Muscle layer of colon (tissue), 2 donors: ENCODE measurements around the gene GAP43.
A peak's percentile ranks its signal among the peaks of the same experiment; 100 is the strongest.

Experiments
- H3K27ac ChIP-seq: one replicate; pipeline ENCODE4 v1.7.0; 2013; ENCODE audit warnings: low read depth, mild to moderate bottlenecking, low read length, moderate library complexity
- H3K27me3 ChIP-seq, 2 donors: one replicate each; pipeline ENCODE4 v1.7.0; 2013; ENCODE audit warnings: low read length in 2 of 2, mild to moderate bottlenecking in 2 of 2; ENCODE audit not compliant: insufficient read depth in 2 of 2, control insufficient read depth in 1 of 2
- H3K36me3 ChIP-seq: one replicate; pipeline ENCODE4 v1.7.0; 2013; ENCODE audit warnings: mild to moderate bottlenecking, low read length; ENCODE audit not compliant: insufficient read depth
- H3K4me1 ChIP-seq: one replicate; pipeline ENCODE4 v1.7.0; 2013; ENCODE audit warnings: mild to moderate bottlenecking, low read length; ENCODE audit not compliant: insufficient read depth
- H3K4me3 ChIP-seq, 2 donors: one replicate each; pipeline ENCODE4 v1.7.0; 2013; ENCODE audit warnings: low read length in 2 of 2, low read depth in 1 of 2, mild to moderate bottlenecking in 1 of 2, moderate library complexity in 1 of 2
- H3K9ac ChIP-seq: one replicate; pipeline ENCODE4 v1.7.0; 2013; ENCODE audit warnings: low read length
- H3K9me3 ChIP-seq: one replicate; pipeline ENCODE4 v1.7.0; 2013; ENCODE audit warnings: mild to moderate bottlenecking, low read length
- donor health status: abdominal sarcoma.
- donor health status: Adenocarcinoma of cecum.

The GAP43 gene, protein sequence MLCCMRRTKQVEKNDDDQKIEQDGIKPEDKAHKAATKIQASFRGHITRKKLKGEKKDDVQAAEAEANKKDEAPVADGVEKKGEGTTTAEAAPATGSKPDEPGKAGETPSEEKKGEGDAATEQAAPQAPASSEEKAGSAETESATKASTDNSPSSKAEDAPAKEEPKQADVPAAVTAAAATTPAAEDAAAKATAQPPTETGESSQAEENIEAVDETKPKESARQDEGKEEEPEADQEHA

DNA sequence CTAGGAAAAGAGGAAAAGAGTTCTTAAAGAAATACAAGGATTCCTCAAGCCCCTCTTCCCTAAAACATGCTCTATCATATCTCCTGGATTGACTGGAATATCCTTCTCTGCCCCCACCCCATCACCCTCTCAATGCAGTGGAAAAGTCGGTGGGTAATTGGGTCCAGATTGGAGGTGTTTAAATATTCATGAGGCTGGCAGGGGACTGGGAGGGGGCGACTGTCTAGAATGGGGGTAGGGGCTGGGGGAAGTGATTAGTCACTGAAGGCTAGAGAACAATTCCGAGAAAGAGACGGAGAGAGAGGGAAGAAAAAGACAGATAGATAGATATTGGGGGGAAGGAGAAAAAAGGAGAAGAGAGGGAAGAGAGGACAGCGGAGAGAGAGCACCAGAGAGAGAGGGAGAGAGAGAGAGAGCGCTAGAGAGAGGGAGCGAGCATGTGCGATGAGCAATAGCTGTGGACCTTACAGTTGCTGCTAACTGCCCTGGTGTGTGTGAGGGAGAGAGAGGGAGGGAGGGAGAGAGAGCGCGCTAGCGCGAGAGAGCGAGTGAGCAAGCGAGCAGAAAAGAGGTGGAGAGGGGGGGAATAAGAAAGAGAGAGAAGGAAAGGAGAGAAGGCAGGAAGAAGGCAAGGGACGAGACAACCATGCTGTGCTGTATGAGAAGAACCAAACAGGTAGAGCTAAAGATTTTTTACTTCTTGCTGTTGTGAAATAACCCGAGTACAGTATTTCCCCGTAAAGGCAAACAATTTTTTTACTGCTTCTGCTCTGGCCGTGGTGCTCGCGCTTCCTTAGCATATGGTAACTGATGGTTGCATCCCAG is at the start of gene GAP43:
Gene GAP43, plus strand, starts transcription at position 467 of the 825 bp plus-strand sequence. Its CDS starts 180 bp downstream, at position 647.
- no peak within 1 kb of the TSS for H3K27ac ChIP-seq
- peaks cover 4% of the 10 kb centered on the region for H3K4me1 ChIP-seq
- no peak within 1 kb of the TSS for H3K9ac ChIP-seq
- H3K9me3 ChIP-seq = no peaks in the 10 kb centered on the region
- H3K27me3 ChIP-seq = peaks cover 0 to 19% of the 10 kb centered on the region in 2 donors
- H3K4me3 ChIP-seq = peak within 1 kb of the TSS in 1 of 2 donors; percentile 32
- H3K36me3 ChIP-seq = no peaks in the 10 kb centered on the region

DNA sequence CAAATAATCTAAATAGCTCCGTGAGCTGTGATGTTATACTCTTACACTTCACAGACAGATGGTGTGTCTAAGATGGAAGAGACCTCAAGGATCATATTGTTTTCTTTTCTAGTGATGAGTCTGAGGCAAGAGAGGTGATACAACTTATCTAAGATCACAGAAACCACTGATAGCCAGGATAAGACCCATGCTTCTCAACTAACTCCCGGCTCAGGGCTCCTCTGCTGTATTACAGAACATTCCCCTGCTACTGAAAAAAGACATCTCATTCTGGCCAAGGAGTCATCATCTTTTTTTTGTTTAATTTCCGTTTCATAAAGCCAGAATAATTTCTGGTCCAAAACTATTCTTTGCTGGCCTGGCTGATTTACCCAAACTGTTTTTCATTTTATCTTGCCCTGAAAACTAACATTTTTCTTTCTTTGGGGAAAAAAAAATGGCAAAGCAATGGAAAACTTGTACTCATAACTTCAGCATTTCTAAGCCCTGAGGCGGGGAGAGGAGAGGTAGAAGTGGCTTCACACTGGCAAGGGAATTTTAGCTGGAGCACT is 46.9 kb upstream of the GAP43 start:
- H3K27ac ChIP-seq = no peak overlapping the region

DNA sequence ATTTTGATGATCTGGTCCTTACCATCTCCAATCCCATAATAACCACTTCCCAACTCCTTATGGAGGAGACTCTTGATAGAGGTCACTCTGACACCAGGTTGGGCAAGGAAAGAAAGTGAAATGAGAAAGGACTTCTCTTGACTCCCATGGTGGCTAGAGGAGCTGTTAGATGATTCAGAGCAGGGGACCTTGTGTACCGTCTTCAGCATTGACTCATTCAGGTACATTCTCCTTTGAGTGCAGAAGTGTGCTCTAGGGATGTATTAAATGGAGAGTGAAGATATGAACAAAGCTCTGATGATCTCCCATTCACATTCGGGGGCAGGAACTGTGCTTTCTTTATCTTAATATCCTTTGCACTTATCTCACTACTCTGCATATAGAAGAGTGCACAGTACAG is 46.3 kb upstream of the GAP43 start:
- H3K27me3 ChIP-seq = no peaks in the 10 kb centered on the region
- H3K9ac ChIP-seq = no peak overlapping the region
- H3K4me3 ChIP-seq = no peak overlapping the region
- H3K27ac ChIP-seq = no peak overlapping the region
- no peaks in the 10 kb centered on the region for H3K9me3 ChIP-seq
- H3K36me3 ChIP-seq = no peaks in the 10 kb centered on the region
- no peaks in the 10 kb centered on the region for H3K4me1 ChIP-seq

More for the DNA sequence above, 46.9 kb upstream of the GAP43 start:
- Histone ChIP-seq H3K4me1 (no peaks in the 10 kb centered on the region), H3K36me3 (no peaks in the 10 kb centered on the region), H3K4me3 (no peak overlapping the region), H3K9ac (no peak overlapping the region), H3K9me3 (no peaks in the 10 kb centered on the region), H3K27me3 (no peaks in the 10 kb centered on the region)

DNA sequence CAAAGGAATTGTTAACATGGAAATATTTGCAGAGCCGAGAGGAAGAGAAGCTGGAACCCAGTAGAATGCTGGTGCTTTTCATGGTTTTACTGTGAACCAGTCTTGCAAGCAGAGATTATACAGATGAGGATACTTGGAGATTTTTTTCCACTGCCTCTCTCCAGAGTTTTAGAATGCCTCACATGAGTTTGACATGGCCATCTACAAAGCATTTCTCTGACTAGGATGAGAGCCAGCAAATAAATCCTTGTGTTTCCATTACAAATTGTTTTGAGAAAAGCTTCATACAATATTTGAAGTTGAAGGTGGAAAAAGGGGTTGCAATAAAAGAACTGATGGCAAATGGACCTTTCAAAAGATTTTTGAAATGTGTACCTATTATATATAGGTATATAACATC is 45.0 kb upstream of the GAP43 start:
- H3K4me3 ChIP-seq = no peak overlapping the region
- no peaks in the 10 kb centered on the region for H3K4me1 ChIP-seq
- no peak overlapping the region for H3K27ac ChIP-seq
- H3K36me3 ChIP-seq = no peaks in the 10 kb centered on the region
- no peaks in the 10 kb centered on the region for H3K9me3 ChIP-seq
- no peak overlapping the region for H3K9ac ChIP-seq
- no peaks in the 10 kb centered on the region for H3K27me3 ChIP-seq

DNA sequence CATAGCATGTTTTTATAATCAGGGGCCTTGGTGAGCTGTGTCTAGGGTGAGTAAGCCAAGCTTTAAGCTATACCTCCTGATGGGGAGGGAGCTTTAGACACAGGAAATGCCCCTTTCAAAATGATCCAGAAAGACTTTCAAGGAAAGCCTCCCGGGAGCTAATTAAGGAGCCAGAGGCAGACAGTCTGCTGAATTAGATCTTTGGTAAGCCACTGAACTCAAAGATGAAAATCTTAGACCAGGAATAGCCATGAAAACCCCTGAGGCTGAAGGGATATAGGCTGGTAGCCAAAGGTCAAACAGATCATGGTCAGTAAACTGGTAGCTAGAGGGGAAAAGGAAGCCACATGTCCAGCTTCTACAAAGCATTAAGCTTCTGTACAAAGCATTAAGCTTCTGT is 42.7 kb upstream of the GAP43 start:
- no peak overlapping the region for H3K4me3 ChIP-seq
- H3K9me3 ChIP-seq = no peaks in the 10 kb centered on the region

DNA sequence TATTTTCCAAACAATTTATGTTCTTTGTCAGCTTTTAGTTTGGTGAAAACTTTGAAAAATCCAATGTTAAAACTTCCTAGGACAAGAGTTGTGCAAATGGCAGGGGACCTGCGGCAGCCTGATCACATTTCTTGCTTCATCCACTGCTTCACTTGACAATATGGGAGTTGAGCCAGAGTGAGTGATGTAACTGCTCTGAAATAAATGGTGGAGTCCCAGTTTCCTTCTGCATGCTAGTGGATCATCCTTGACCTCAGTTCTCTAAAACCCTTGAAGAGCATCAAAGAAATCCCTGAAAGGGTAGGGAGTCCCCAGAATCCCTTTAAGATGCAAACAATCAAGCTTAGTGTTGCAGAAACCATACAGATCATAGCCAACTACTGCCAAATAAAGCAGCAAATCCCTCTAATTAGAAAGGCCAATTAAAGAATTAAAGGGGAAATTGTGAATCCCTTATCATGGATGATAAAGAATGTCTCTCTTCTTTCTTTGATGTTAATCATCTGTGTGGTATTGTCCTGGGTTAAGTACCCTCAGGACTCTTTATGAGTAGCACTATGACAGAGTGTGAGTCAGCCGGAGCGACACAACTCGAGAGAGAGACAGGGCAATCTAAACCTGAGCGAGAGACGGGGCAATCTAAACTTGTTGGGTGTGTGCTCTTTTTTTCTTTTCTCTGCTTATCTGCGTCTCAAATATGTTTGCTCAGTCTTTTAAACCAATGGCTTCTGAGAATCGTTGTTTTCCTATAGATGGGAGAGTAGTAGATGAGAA is 41.8 kb upstream of the GAP43 start:
- Histone ChIP-seq H3K27me3 (no peaks in the 10 kb centered on the region), H3K4me3 (no peak overlapping the region), H3K9ac (no peak overlapping the region), H3K4me1 (no peaks in the 10 kb centered on the region), H3K27ac (no peak overlapping the region), H3K36me3 (no peaks in the 10 kb centered on the region), H3K9me3 (no peaks in the 10 kb centered on the region)

More for the DNA sequence above, 42.7 kb upstream of the GAP43 start:
- no peak overlapping the region for H3K27ac ChIP-seq
- no peaks in the 10 kb centered on the region for H3K4me1 ChIP-seq
- H3K9ac ChIP-seq = no peak overlapping the region
- no peaks in the 10 kb centered on the region for H3K27me3 ChIP-seq
- no peaks in the 10 kb centered on the region for H3K36me3 ChIP-seq

DNA sequence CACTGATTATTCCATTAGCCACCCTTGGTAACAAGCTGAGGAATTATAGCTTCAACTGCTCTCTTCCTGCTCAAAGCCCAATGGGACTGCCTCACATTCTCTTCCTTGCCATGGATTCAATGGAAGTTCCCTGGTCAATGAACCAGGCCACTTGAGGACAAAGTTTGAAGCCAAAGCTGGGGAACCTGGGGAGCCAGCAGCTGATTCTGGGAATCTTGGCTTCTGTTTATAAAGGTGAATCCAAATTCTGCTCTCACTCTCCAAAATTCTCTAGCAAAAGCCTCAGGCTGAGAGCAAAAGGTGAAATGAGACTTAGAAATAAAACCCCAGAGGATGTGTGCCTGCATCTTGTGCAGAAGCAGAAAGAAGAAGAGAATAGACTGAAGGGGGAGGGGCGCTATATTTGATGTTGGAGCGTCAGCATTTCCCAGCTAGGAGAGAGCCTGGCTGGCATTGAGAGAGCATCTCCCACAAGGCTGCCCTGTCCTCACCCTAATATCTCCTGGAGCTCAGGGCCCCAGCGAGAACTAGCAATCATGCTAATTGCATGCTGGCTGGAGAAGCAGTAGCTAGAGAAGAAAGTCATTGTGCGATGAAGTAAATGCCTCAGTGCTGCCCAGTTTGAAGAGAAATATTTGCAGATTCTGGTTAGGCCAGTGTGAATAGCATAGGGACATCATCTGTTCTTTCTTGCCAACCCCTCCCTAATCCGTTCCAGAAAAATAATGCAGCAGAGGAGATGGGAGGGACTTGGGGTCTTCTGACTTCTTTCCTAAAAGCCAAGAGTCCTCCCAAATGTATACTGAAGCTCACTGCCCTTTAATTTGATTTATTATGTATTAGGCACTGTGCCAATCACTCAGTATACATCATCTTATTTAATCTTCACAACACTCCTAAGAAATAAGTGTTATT is 34.9 kb upstream of the GAP43 start:
- no peak overlapping the region for H3K27ac ChIP-seq
- H3K9ac ChIP-seq = no peak overlapping the region
- no peaks in the 10 kb centered on the region for H3K9me3 ChIP-seq
- H3K27me3 ChIP-seq = no peaks in the 10 kb centered on the region
- H3K36me3 ChIP-seq = no peaks in the 10 kb centered on the region
- H3K4me3 ChIP-seq = no peak overlapping the region
- H3K4me1 ChIP-seq = no peaks in the 10 kb centered on the region

DNA sequence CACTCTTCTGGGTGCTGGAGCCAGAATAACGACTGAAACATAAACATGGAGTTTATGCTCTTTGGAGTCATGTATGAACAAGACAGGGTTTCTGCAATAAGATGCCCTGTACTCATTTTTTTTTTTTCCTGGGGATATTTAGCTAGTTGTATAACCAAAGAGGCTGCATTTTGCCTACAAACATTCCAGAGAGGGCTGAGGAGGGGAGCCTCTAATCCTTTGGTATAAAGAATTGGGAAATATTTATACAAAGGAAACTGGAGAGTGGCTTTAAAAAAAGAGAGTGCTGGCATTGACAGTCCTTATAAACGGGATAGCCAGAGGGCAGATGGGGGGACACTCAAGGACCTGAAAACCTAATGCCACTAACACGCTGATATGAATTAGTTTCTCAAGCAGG is 32.4 kb upstream of the GAP43 start:
- Histone ChIP-seq H3K4me1 (no peaks in the 10 kb centered on the region), H3K4me3 (no peak overlapping the region), H3K27ac (no peak overlapping the region), H3K9ac (no peak overlapping the region), H3K27me3 (no peaks in the 10 kb centered on the region), H3K36me3 (no peaks in the 10 kb centered on the region), H3K9me3 (peaks cover 7% of the 10 kb centered on the region)

DNA sequence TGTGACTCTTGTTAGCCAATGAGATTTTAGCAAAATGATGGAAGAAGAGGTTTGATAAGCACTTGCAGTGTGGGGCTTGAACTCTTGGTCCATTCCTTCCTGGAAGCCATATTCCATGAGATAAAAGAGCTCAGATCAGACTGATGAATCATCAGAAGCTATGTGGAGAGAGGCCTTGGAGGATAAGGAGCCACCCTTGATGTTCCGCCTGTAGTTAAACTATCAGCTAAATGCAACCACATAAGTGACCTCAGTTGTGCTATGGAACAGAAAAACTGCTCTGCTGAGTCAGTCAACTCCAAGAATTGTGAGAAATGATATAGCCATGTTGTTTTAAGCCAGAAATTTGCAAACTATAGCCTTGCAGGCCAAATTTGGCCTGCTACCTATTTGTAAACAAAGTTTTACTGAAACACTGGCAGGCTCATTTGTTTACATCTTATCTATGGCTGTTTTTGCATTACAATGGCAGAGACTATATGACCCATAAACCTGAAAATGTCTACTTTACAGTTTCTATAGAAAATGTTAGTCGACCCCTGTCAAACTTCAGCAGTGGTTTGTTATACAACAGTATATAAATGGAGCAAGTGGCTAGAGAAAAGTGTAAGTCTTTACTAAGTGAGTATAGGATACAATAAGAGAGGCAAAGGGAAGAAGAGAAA is 27.6 kb upstream of the GAP43 start:
- Histone ChIP-seq H3K4me3 (no peak overlapping the region), H3K4me1 (no peaks in the 10 kb centered on the region), H3K9ac (no peak overlapping the region), H3K27ac (no peak overlapping the region), H3K36me3 (no peaks in the 10 kb centered on the region), H3K27me3 (no peaks in the 10 kb centered on the region), H3K9me3 (peaks cover 7% of the 10 kb centered on the region)

DNA sequence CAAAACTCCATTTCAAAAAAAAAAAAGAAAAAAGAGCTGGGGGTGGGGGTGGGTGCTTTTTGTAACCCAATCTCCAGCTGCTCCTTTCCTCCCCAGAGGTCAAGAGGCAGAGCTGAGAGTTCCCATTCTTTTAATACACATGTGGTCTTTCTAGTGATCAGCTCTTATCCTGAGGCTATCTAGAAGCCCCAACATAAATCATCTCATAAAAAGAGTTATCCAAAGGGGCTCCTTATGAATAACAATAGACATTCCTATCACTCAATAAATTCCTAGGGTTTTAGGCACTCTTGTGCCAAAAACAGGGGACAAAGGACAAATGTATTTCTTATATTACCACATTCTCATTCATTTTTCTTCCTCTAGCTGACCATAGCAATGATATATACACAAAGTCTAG is 25.1 kb upstream of the GAP43 start:
- H3K9me3 ChIP-seq = peaks cover 7% of the 10 kb centered on the region
- no peak overlapping the region for H3K27ac ChIP-seq
- H3K4me1 ChIP-seq = no peaks in the 10 kb centered on the region
- no peaks in the 10 kb centered on the region for H3K36me3 ChIP-seq
- H3K9ac ChIP-seq = no peak overlapping the region
- no peak overlapping the region for H3K4me3 ChIP-seq
- no peaks in the 10 kb centered on the region for H3K27me3 ChIP-seq
